Spleen (tissue), 13 donors: ENCODE measurements around the gene KCTD4. TPM values are rescaled to one million over a fixed set of nuclear protein-coding genes. Genes with fewer than 3 reads are reported as not detected.
"Not testable (repeated sequence)": the region's sequence is repeated elsewhere in the genome, so short reads cannot be mapped to it uniquely, and the experiment has no call there.

Experiments
- DNase-seq: peaks from one replicate; pipeline ENCODE4 v3.0.0-alpha.2; 2020
- H3K27ac ChIP-seq, 8 donors: fragments of 200-600 bp; sonication (generic) in 7 of 8; 1 replicate in 4 of 8; 2 replicates in 4 of 8; pipeline versions ENCODE4 v1.5.0 to v1.8.0; 2016 to 2021; ENCODE audit warnings: inconsistent platforms in 4 of 8, mild to moderate bottlenecking in 4 of 8, moderate library complexity in 1 of 8
- H3K27me3 ChIP-seq, 7 donors: fragments of 200-600 bp; sonication (generic) in 6 of 7; replicated peaks in 1 of 7; 1 replicate in 4 of 7; 2 replicates in 3 of 7; pipeline versions ENCODE4 v1.5.0 to v1.8.0; 2016 to 2021; ENCODE audit warnings: inconsistent platforms in 3 of 7, mild to moderate bottlenecking in 1 of 7
- H3K36me3 ChIP-seq, 6 donors: fragments of 200-600 bp; sonication (generic) in 5 of 6; 1 replicate in 4 of 6; 2 replicates in 2 of 6; pipeline versions ENCODE4 v1.5.0 to v1.8.0; 2016 to 2021; ENCODE audit warnings: inconsistent platforms in 2 of 6
- H3K4me1 ChIP-seq, 6 donors: fragments of 200-600 bp; sonication (generic) in 5 of 6; 1 replicate in 3 of 6; 2 replicates in 3 of 6; pipeline versions ENCODE4 v1.5.0 to v1.8.0; 2016 to 2021; ENCODE audit warnings: inconsistent platforms in 3 of 6
- H3K4me3 ChIP-seq, 8 donors: fragments of 200-600 bp; sonication (generic) in 7 of 8; 1 replicate in 4 of 8; 2 replicates in 4 of 8; pipeline versions ENCODE4 v1.5.0 to v1.8.0; 2016 to 2021; ENCODE audit warnings: inconsistent platforms in 4 of 8, mild to moderate bottlenecking in 4 of 8, moderate library complexity in 2 of 8
- H3K9me3 ChIP-seq, 8 donors: fragments of 200-600 bp; sonication (generic) in 7 of 8; 1 replicate in 4 of 8; 2 replicates in 4 of 8; pipeline versions ENCODE4 v1.5.0 to v1.8.0; 2016 to 2021; ENCODE audit warnings: inconsistent platforms in 4 of 8
- CTCF ChIP-seq, 11 experiments: fragments of 200-600 bp in 7 of 11; fragments of 450-650 bp in 4 of 11; sonication (generic) in 4 of 11; IDR thresholded peaks in 8 of 11; conservative IDR thresholded peaks in 3 of 11; 1 replicate in 7 of 11; 2 replicates in 4 of 11; pipeline versions ENCODE4 v1.4.0 to v1.8.0; 2016 to 2021; ENCODE audit warnings: antibody characterized with exemption in 11 of 11, inconsistent platforms in 4 of 11, mild to moderate bottlenecking in 1 of 11
- POLR2A ChIP-seq, 3 donors: fragments of 450-650 bp; IDR thresholded peaks; one replicate each; pipeline ENCODE4 v1.5.1; 2017; ENCODE audit warnings: antibody characterized with exemption in 3 of 3, mild to moderate bottlenecking in 1 of 3
- POLR2AphosphoS5 ChIP-seq, 3 donors: sonication (generic); formaldehyde crosslinking; IDR thresholded peaks; one replicate each; pipeline ENCODE4 v1.5.1; 2017; ENCODE audit warnings: antibody characterized with exemption in 3 of 3
- WGBS, 5 donors: extraction: QIAGEN DNeasy Blood & Tissue Kit in 3 of 5; methylation state at CpG; one replicate each; pipeline versions ENCODE4 v1.1.5 to v1.1.7; 2013 to 2018; 5-methylcytosine and 5-hydroxymethylcytosine counted together
- intact Hi-C: fragments of 100-400 bp; cut with DNase I; formaldehyde crosslinking; loops from one replicate; pipeline ENCODE4 v1.15.0; 2023; ENCODE audit warnings: low total_unique reads
- long read RNA-seq, 2 donors: transcript quantifications; one replicate each; lab custom pipeline, GENCODE V29; 2026
- polyA plus RNA-seq, 3 donors: library from polyadenylated mRNA; stranded (reverse); fragments of 200-250 nt; gene quantifications; one replicate each; pipeline ENCODE4 v1.2.1, GENCODE V29; 2013
- total RNA-seq, 7 donors: library from RNA; depleted of rRNA in 3 of 7; stranded (reverse); fragments of >200 nt in 3 of 7; fragmentation: NEBNext Ultra II Directional in 4 of 7; extraction: Animal tissue kit (Norgen Biotek cat#: 25700) in 4 of 7; gene quantifications; one replicate each; pipeline versions ENCODE4 v1.1.0 to v1.2.1, GENCODE V29; 2016 to 2021
- donor health status: healthy with polysubstance abuse.
- donor health status: DM: no; HTN: no; CAD: no; lungs with moderate emphysema.
- donor health status: DM: no; HTN: no; CAD: no.
- donor health status: Bipolar disorder and iron deficiency.
- donor health status: healthy.
- donor health status: DM: no; HTN: no; CAD: no.
- donor health status: DM: yes; HTN: yes; CAD: no.

KCTD4 gene
- not detected for total RNA-seq
- polyA plus RNA-seq = under 1 TPM in 1 of 3 donors, not detected in 2; 0.10 TPM
- long read RNA-seq, donor 1, partial matches to known transcripts = 0 of 1 reads
- long read RNA-seq, donor 1, other reads (novel, unspliced or antisense) = 0 of 1 reads
- long read RNA-seq, donor 2, partial matches to known transcripts = 23 of 36 reads
- long read RNA-seq, donor 2, other reads (novel, unspliced or antisense) = 13 of 36 reads

DNA sequence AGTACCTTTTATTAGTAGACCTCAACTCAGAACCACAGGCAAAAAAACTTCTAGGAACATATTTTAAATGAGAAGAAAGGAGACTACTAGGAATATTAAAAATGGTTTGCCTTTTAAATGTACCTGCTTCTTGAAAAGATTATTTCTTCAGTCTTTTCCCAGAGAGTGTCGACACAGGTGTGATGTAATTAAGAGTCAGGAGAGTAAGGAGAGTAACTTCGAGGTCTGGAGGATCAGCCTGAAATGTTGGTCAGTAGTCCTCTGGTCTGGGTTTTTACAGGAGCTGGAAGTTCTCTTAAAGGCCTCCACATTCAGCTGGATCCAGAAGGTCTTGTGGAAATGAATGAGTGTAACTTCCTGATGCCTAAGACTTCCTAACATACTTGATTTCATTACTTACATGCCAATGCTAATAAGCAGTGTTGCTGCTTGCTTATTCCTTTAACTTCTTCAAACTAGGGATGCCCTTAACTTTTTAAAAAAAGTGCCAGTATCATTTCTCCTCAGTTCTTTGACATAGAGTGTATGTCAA is at the start of gene KCTD4:
TSS of gene KCTD4 (minus strand) at position 345 of the 532 bp plus-strand sequence. CDS start 6,478 bp downstream, outside the sequence.
- no peaks in the 10 kb centered on the region for H3K9me3 ChIP-seq
- H3K4me3 ChIP-seq = no peak within 1 kb of the TSS
- no peak within 1 kb of the TSS for H3K27ac ChIP-seq
- no peaks in the 10 kb centered on the region for H3K27me3 ChIP-seq
- H3K36me3 ChIP-seq = peaks cover 0 to 21% (median 0%) of the 10 kb centered on the region in 6 donors
- TF ChIP-seq POLR2AphosphoS5 (IDR thresholded peaks at IDR 0.05) (no peak), POLR2A (IDR thresholded peaks at IDR 0.05) (no peak), CTCF (IDR thresholded peaks at IDR 0.05 in 8 of 11, conservative IDR thresholded peaks at IDR 0.05 in 3 of 11) (no peak)
- DNase-seq = no peak
- H3K4me1 ChIP-seq = peaks cover 0 to 27% (median 6%) of the 10 kb centered on the region in 6 donors
- intact Hi-C loops = no loop called here
- WGBS, 5 donors = 60 to 94% (median 84%) methylated on average over 2 of the region's 2 CpGs

DNA sequence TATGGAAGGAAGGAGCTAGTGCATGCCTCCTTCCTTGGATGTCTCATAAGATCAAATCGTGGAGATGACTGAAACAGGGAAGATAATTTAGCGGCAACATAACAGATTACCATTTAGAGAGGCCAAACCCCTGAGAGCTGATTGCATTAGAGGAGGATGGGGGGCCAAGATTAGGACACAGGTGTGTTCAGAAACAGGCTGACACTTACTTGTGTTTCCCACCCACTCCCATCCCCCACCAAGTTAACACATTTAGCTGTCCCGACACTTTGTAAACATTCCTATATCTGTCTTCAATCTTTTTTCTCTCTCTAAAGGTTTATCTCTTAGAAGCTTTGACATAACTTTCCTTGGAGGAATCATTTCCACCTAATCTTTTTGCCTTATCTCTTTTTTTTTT is 48.8 kb upstream of the KCTD4 start:
- H3K4me1 ChIP-seq = no peaks in the 10 kb centered on the region
- no peak overlapping the region for H3K27ac ChIP-seq
- WGBS, 5 donors = 90 to 97% (median 94%) methylated on average over 3 of the region's 3 CpGs
- TF ChIP-seq CTCF (IDR thresholded peaks at IDR 0.05 in 8 of 11, conservative IDR thresholded peaks at IDR 0.05 in 3 of 11) (no peak), POLR2AphosphoS5 (IDR thresholded peaks at IDR 0.05) (no peak), POLR2A (IDR thresholded peaks at IDR 0.05) (no peak)
- H3K9me3 ChIP-seq = no peaks in the 10 kb centered on the region
- intact Hi-C loops = no loop called here
- H3K36me3 ChIP-seq = peaks cover 0 to 22% (median 14%) of the 10 kb centered on the region in 6 donors
- no peak overlapping the region for H3K4me3 ChIP-seq
- no peaks in the 10 kb centered on the region for H3K27me3 ChIP-seq
- no peak for DNase-seq

DNA sequence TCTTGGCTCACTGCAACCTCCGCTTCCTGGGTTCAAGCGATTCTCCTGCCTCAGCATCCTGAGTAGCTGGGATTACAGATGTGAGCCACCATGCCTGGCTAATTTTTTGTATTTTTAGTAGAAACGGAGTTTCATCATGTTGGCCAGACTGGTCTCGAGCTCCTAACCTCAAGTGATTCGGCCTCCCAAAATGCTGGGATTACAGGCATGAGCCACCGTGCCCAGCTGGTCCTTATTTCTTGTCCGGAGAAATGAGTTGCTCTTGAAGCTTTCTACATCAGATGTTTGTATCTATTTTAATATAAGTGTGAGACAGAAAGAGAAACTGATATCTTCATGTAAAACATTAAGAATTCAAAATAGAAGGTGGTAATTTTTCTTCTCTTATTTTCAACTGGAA is 43.9 kb upstream of the KCTD4 start:
- H3K27ac ChIP-seq, H3K27me3 ChIP-seq, DNase-seq, H3K36me3 ChIP-seq, H3K9me3 ChIP-seq, intact Hi-C loops, H3K4me3 ChIP-seq: not testable (repeated sequence)
- WGBS, 5 donors = 93 to 96% (median 95%) methylated on average over 7 of the region's 7 CpGs
- peaks cover 0 to 11% (median 4%) of the 10 kb centered on the region in 6 donors for H3K4me1 ChIP-seq

GRCh38 chr13:45243077-45243476 is 42.2 kb upstream of the KCTD4 start:
- WGBS, 5 donors = 95 to 98% (median 97%) methylated on average over 8 of the region's 8 CpGs
- TF ChIP-seq POLR2AphosphoS5 (IDR thresholded peaks at IDR 0.05) (no peak), POLR2A (IDR thresholded peaks at IDR 0.05) (no peak), CTCF (IDR thresholded peaks at IDR 0.05 in 8 of 11, conservative IDR thresholded peaks at IDR 0.05 in 3 of 11) (no peak)
- no peak for DNase-seq
- peaks cover 0 to 1% (median 0%) of the 10 kb centered on the region in 6 donors for H3K36me3 ChIP-seq
- H3K4me1 ChIP-seq = peaks cover 0 to 11% (median 4%) of the 10 kb centered on the region in 6 donors
- no peaks in the 10 kb centered on the region for H3K27me3 ChIP-seq
- H3K27ac ChIP-seq = no peak overlapping the region
- H3K9me3 ChIP-seq = no peaks in the 10 kb centered on the region
- H3K4me3 ChIP-seq = no peak overlapping the region
- intact Hi-C loops = no loop called here
